K562 (cell line): ENCODE measurements around the gene BTBD16. TPM values are rescaled to one million over a fixed set of nuclear protein-coding genes. Genes with fewer than 3 reads are reported as not detected.

Experiments used
- ATAC-seq: fragments of 200-7000 bp; cut with Tn5 transposase; 3 replicates; pipeline ENCODE4 v1.9.1; 2020; ENCODE audit warnings: moderate library complexity
- BruUV-seq: library from RNA; stranded (reverse); fragments of 400-500 nt; replicated peaks from 2 replicates; lab custom pipeline; 2021; lab: Mats Ljungman, UMichigan
- CTCF ChIA-PET: fragments of 300-600 bp; formaldehyde crosslinking; extraction: SDS; loops from one replicate; lab custom pipeline; 2021; ENCODE audit warnings: low intra/inter-chr PET ratio; lab: Yijun Ruan, JAX
- POLR2A ChIA-PET: fragments of 300-600, 350-650 bp; sonication (Branson Sonifier 250); formaldehyde crosslinking; extraction: SDS; loops from one replicate; lab custom pipeline; 2021; ENCODE audit warnings: antibody characterized with exemption, inconsistent platforms; lab: Yijun Ruan, JAX
- DNase-seq, 4 experiments: peaks; one replicate each; pipeline versions ENCODE4 v3.0.0 to v3.0.0-alpha.2; 2011 to 2018; ENCODE audit warnings: low spot score in 3 of 4, mixed read lengths in 3 of 4; ENCODE audit errors: extremely low read depth in 1 of 4
- FAIRE-seq: peaks from 2 replicates; lab custom pipeline; 2011; peaks lifted over from hg19 to GRCh38; lab: Jason Lieb, UNC
- H2AFZ ChIP-seq: 2 replicates; pipeline ENCODE4 v1.6.0; 2011; ENCODE audit warnings: low read depth, low read length, control low read depth, inconsistent platforms
- H3K27ac ChIP-seq: fragments of 200-600 bp; 3 replicates; pipeline ENCODE4 v1.8.0; 2011; ENCODE audit warnings: low read depth, mild to moderate bottlenecking, control low read depth, inconsistent platforms, low read length, moderate library complexity, mixed read lengths; ENCODE audit errors: extremely low read depth
- H3K27me3 ChIP-seq, 2 experiments: fragments of 300-600 bp in 1 of 2; 2 replicates in 1 of 2; 3 replicates in 1 of 2; pipeline versions ENCODE4 v1.6.0 to v1.8.0; 2011; ENCODE audit warnings: inconsistent platforms in 2 of 2, low read length in 2 of 2, mild to moderate bottlenecking in 1 of 2, mixed read lengths in 1 of 2, moderate library complexity in 1 of 2; ENCODE audit not compliant: control insufficient read depth in 2 of 2, insufficient read depth in 2 of 2
- H3K36me3 ChIP-seq: fragments of 300-600 bp; 3 replicates; pipeline ENCODE4 v1.8.0; 2011; ENCODE audit warnings: mild to moderate bottlenecking, low read length, inconsistent platforms; ENCODE audit not compliant: control insufficient read depth, insufficient read depth
- H3K4me1 ChIP-seq, 2 experiments: fragments of 200-600 bp in 1 of 2; replicated peaks in 1 of 2; 2 replicates in 1 of 2; 3 replicates in 1 of 2; pipeline versions ENCODE4 v1.5.1 to v1.8.0; 2011; ENCODE audit warnings: inconsistent platforms in 2 of 2, low read length in 2 of 2, mild to moderate bottlenecking in 1 of 2, mixed read lengths in 1 of 2, moderate library complexity in 1 of 2; ENCODE audit not compliant: control insufficient read depth in 2 of 2, insufficient read depth in 2 of 2
- H3K4me2 ChIP-seq: 2 replicates; pipeline ENCODE4 v1.6.1; 2011; ENCODE audit warnings: low read length, control low read depth, inconsistent platforms, mixed read lengths; ENCODE audit not compliant: insufficient read depth
- H3K4me3 ChIP-seq: fragments of 200-600 bp; sonication (generic), shearing (Covaris generic); 2 replicates; pipeline ENCODE4 v1.5.1; 2016; ENCODE audit warnings: control low read depth, inconsistent platforms
- H3K79me2 ChIP-seq: fragments of 200-600 bp; 3 replicates; pipeline ENCODE4 v1.8.0; 2011; ENCODE audit warnings: low read length, inconsistent platforms; ENCODE audit not compliant: control insufficient read depth, insufficient read depth
- H3K9ac ChIP-seq, 2 experiments: 2 replicates each; pipeline versions ENCODE4 v1.6.0 to v1.6.1; 2011; ENCODE audit warnings: low read depth in 2 of 2, low read length in 2 of 2, control low read depth in 1 of 2, inconsistent platforms in 1 of 2, mild to moderate bottlenecking in 1 of 2, mixed read lengths in 1 of 2; ENCODE audit not compliant: insufficient read depth in 1 of 2
- H3K9me1 ChIP-seq: one replicate; pipeline ENCODE4 v1.6.0; 2011; ENCODE audit warnings: inconsistent platforms, mild to moderate bottlenecking, low read length, moderate library complexity; ENCODE audit not compliant: control insufficient read depth, insufficient read depth
- H3K9me3 ChIP-seq: replicated peaks from 2 replicates; pipeline ENCODE4 v1.5.1; 2011; ENCODE audit warnings: low read depth, low read length, inconsistent platforms; ENCODE audit not compliant: control insufficient read depth, insufficient read depth
- H4K20me1 ChIP-seq: replicated peaks from 2 replicates; pipeline ENCODE4 v1.6.1; 2011; ENCODE audit warnings: low read length, inconsistent platforms, mixed read lengths; ENCODE audit not compliant: control insufficient read depth, insufficient read depth
- FIP1L1 ChIP-seq: fragments of 200-400 bp; formaldehyde crosslinking; IDR thresholded peaks from 2 replicates; pipeline ENCODE4 v1.6.1; 2018; ENCODE audit warnings: mild to moderate bottlenecking, low read depth, low read length; ENCODE audit not compliant: poor library complexity, severe bottlenecking
- JUN ChIP-seq, 2 experiments: sonication (generic) in 1 of 2; formaldehyde crosslinking in 1 of 2; IDR thresholded peaks; 2 replicates each; pipeline versions ENCODE4 v1.6.1 to v1.8.0; 2012 to 2022; ENCODE audit warnings: borderline replicate concordance in 2 of 2, mild to moderate bottlenecking in 2 of 2, improper control_type of control experiment in 1 of 2, low read depth in 1 of 2, low read length in 1 of 2, missing genetic modification reagents in 1 of 2
- KLF13 ChIP-seq: fragments of 450-650 bp; IDR thresholded peaks from 2 replicates; pipeline ENCODE4 v1.6.1; 2016; ENCODE audit warnings: missing genetic modification characterization, low read depth, mild to moderate bottlenecking, missing compliant biosample characterization, moderate library complexity, borderline replicate concordance
- KLF16 ChIP-seq: IDR thresholded peaks from 2 replicates; pipeline ENCODE4 v1.6.1; 2016; ENCODE audit warnings: antibody characterized with exemption
- MTA3 ChIP-seq: fragments of 450-650 bp; formaldehyde crosslinking; IDR thresholded peaks from 2 replicates; pipeline ENCODE4 v1.6.1; 2017; ENCODE audit warnings: mild to moderate bottlenecking, borderline replicate concordance
- RBM39 ChIP-seq: fragments of 200-400 bp; formaldehyde crosslinking; optimal IDR thresholded peaks from 2 replicates; pipeline ENCODE3; 2018; ENCODE audit warnings: low read depth, low read length
- ZNF354B ChIP-seq: fragments of 250-450 bp; sonication (Bioruptor Pico); IDR thresholded peaks from 2 replicates; pipeline ENCODE4 v1.4.0; 2020
- WGBS: fragments of 100-300 bp; shearing (Covaris generic); methylation state at CpG from one replicate; pipeline ENCODE4 v1.1.6; 2016; ENCODE audit warnings: low coverage, mixed read lengths; ENCODE audit not compliant: insufficient coverage; ENCODE audit errors: missing lambda C conversion rate; 5-methylcytosine and 5-hydroxymethylcytosine counted together
- in situ Hi-C: fragments of 300-500 bp; cut with MboI; formaldehyde crosslinking; loops from 4 replicates; pipeline ENCODE4 v1.15.0; 2018; ENCODE audit warnings: inconsistent platforms, mixed read lengths
- intact Hi-C: fragments of 100-400 bp; cut with micrococcal nuclease; formaldehyde crosslinking; loops from 2 replicates; pipeline ENCODE4 v1.14.2; 2022
- polyA plus RNA-seq, 8 experiments: library from polyadenylated mRNA; depleted of rRNA in 4 of 8; stranded (reverse) in 5 of 8; unstranded in 3 of 8; fragments of >200 nt; fragmentation: Nextera tagmentation in 2 of 8; fragmentation: Illumina TruSeq in 1 of 8; extraction: Ambion mirVana in 2 of 8; extraction: Trizol in 1 of 8; gene quantifications; 2 replicates each; pipeline versions ENCODE4 v1.2.1 to v1.2.3, GENCODE V29; 2011 to 2014; ENCODE audit warnings: inconsistent platforms in 1 of 8, missing spikeins in 1 of 8
- total RNA-seq, 7 experiments: library from RNA; depleted of rRNA in 6 of 7; stranded (reverse); fragments of >200 nt in 6 of 7; fragmentation: Illumina TruSeq in 2 of 7; extraction: Trizol in 2 of 7; gene quantifications; 2 replicates each; pipeline versions ENCODE4 v1.2.1 to v1.2.3, GENCODE V29; 2011 to 2021; ENCODE audit warnings: low replicate concordance in 1 of 7
- TF ChIP-seq, protein P1 (sequence below): fragments of 450-650 bp; IDR thresholded peaks from 2 replicates; pipeline ENCODE4 v1.6.1; 2016

Gene BTBD16
- total and polyA plus RNA-seq, 9 of the 15 experiments (the other 6 are each of a cell fraction or from before 2014, with no cell fraction given), result 0.11 TPM; not detected in 8

DNA sequence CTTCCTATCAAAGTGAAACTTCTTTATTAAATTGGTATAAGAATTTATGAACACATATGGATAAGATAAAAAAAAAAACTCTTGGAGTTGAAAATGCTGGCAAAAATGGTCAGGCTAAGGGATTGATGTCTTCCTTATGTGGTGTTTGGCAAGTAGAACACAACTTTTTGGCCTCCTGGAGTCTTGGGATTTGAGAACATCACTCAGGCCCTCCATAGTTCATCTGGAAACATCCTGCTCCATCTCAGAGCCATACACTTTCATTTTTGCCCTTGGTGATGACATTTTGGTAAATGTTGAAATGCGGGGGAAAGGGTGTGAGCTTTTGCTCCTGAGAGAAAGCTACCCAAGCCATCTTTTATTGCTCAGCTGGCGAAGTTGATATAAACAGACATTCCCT, 27.5 kb upstream of the BTBD16 start (continued):
- TF ChIP-seq, protein P1, sequence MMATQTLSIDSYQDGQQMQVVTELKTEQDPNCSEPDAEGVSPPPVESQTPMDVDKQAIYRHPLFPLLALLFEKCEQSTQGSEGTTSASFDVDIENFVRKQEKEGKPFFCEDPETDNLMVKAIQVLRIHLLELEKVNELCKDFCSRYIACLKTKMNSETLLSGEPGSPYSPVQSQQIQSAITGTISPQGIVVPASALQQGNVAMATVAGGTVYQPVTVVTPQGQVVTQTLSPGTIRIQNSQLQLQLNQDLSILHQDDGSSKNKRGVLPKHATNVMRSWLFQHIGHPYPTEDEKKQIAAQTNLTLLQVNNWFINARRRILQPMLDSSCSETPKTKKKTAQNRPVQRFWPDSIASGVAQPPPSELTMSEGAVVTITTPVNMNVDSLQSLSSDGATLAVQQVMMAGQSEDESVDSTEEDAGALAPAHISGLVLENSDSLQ, result no peak
- TF ChIP-seq FIP1L1 (no peak), KLF16 (no peak), JUN (IDR thresholded peaks at IDR 0.05; ENCODE audit: borderline replicate concordance, low read depth, low read length) (no peak), JUN (CRISPR knock-in tag; IDR thresholded peaks at IDR 0.05; ENCODE audit: borderline replicate concordance) (no peak), RBM39 (no peak)

DNA sequence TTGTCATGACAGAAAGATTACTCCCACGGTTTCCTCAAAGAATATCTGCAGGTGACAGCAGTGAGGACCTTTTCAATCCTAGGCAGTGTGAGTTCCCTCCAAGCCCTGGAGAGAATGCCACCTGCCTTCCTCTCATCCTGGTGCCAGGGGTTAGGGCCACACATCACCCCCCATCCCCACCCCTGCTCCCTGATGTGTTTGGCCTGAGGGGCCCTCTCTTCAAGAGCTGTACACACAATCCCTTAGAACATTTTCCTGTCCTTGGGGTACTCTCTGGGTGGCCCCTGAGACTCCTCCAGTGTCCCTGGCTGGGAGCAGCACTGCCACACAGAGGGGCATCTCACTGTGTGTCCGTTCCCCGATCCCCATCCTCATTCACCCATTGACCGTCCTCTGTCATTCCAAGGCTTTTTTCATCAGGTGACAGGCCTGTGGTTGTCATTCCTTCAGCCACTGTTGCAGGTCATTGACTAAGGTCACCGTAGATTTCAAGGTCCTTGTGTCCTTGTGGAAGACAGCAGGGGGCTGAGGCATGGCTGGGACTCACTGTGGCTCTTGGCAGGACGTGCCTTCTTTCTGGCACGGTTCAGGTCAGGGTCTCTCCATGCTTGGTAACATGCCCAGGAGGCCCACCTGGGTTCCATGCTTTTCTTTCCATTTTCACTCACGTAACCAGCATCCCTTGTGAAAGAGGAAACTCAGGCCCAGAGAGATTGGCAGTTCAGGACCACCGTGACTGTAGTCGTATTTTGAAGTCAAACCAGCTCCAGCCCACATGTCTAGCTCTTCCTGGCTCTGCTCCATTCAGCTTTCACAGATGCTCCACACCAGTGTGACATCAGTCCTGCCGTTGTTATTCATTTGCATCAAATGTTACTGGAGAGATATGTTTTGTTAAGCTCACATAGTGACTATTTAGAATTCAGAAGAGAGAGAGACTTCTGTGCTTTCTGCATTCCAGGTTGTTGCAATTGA, 26.8 kb upstream of the BTBD16 start:
- FAIRE-seq, result no peak
- no peaks in the 10 kb centered on the region for H3K9me1 ChIP-seq
- no peaks in the 10 kb centered on the region for H3K36me3 ChIP-seq
- no peak for ATAC-seq
- intact Hi-C loops (no loop called here), in situ Hi-C loops (no loop called here)
- H3K79me2 ChIP-seq, result no peaks in the 10 kb centered on the region
- DNase-seq, result no peak
- no peak overlapping the region for H2AFZ ChIP-seq
- H4K20me1 ChIP-seq, result no peaks in the 10 kb centered on the region
- no peaks in the 10 kb centered on the region for H3K9me3 ChIP-seq
- H3K9ac ChIP-seq, result no peak overlapping the region
- TF ChIP-seq ZNF354B, result no peak
- TF ChIP-seq MTA3, result no peak
- no peak for TF ChIP-seq KLF13 (tag)
- TF ChIP-seq, all 486 proteins: peak for 0
- ChIA-PET CTCF (no interaction called here), POLR2A (no interaction called here)
- no TSS peak for BruUV-seq
- H3K4me3 ChIP-seq, result no peak overlapping the region
- no peak overlapping the region for H3K4me2 ChIP-seq
- no peak overlapping the region for H3K27ac ChIP-seq
- WGBS, result 1% methylated on average over 10 of the region's 11 CpGs
- no peaks in the 10 kb centered on the region for H3K4me1 ChIP-seq
- H3K27me3 ChIP-seq, result peaks cover 0 to 32% of the 10 kb centered on the region in 2 experiments; a peak in 3 of 5 replicates
